Keratinocyte (primary cell): Measurements from ENCODE around the gene FLT3. TPM values are rescaled to one million over a fixed set of nuclear protein-coding genes. Genes with fewer than 3 reads are reported as not detected.

Experiments
- DNase-seq: peaks from one replicate; pipeline ENCODE4 v3.0.0-alpha.2; 2011; ENCODE audit warnings: low read depth, missing footprints, low spot score
- FAIRE-seq: peaks from 2 replicates; lab custom pipeline; 2011; peaks lifted over from hg19 to GRCh38; lab: Jason Lieb, UNC
- H2AFZ ChIP-seq: 2 replicates; pipeline ENCODE4 v1.6.0; 2012; ENCODE audit warnings: low read length, control low read depth, inconsistent platforms; ENCODE audit not compliant: control insufficient read depth
- H3K27ac ChIP-seq: 2 replicates; pipeline ENCODE4 v1.5.1; 2011; ENCODE audit warnings: low read length; ENCODE audit not compliant: control insufficient read depth, insufficient read depth
- H3K27me3 ChIP-seq: 3 replicates; pipeline ENCODE4 v1.6.0; 2011; ENCODE audit warnings: low read length; ENCODE audit not compliant: control insufficient read depth, insufficient read depth; ENCODE audit errors: extremely low read depth
- H3K36me3 ChIP-seq, 2 experiments: 2 replicates in 1 of 2; 3 replicates in 1 of 2; pipeline ENCODE4 v1.5.1; 2011; ENCODE audit warnings: low read length in 2 of 2, mild to moderate bottlenecking in 1 of 2; ENCODE audit not compliant: control insufficient read depth in 2 of 2, insufficient read depth in 2 of 2; ENCODE audit errors: extremely low read depth in 1 of 2
- H3K4me1 ChIP-seq: 3 replicates; pipeline ENCODE4 v1.5.1; 2011; ENCODE audit warnings: low read length; ENCODE audit not compliant: control insufficient read depth, insufficient read depth; ENCODE audit errors: extremely low read depth
- H3K4me2 ChIP-seq: 3 replicates; pipeline ENCODE4 v1.6.0; 2011; ENCODE audit warnings: low read depth, low read length; ENCODE audit not compliant: control insufficient read depth, insufficient read depth; ENCODE audit errors: extremely low read depth
- H3K4me3 ChIP-seq, 3 experiments: fragments of 200-600 bp in 1 of 3; sonication (generic) in 1 of 3; 2 replicates in 2 of 3; 3 replicates in 1 of 3; pipeline ENCODE4 v1.5.1; 2011 to 2016; ENCODE audit warnings: low read length in 3 of 3, mild to moderate bottlenecking in 3 of 3, control low read depth in 2 of 3, inconsistent platforms in 1 of 3, low read depth in 1 of 3, mixed read lengths in 1 of 3, mixed run types in 1 of 3, moderate library complexity in 1 of 3; ENCODE audit not compliant: control insufficient read depth in 2 of 3, insufficient read depth in 2 of 3; ENCODE audit errors: extremely low read depth in 1 of 3
- H3K79me2 ChIP-seq: 2 replicates; pipeline ENCODE4 v1.6.0; 2012; ENCODE audit warnings: low read length; ENCODE audit not compliant: control insufficient read depth, insufficient read depth
- H3K9ac ChIP-seq: 3 replicates; pipeline ENCODE4 v1.6.0; 2011; ENCODE audit warnings: low read length; ENCODE audit not compliant: control insufficient read depth, insufficient read depth; ENCODE audit errors: extremely low read depth
- H3K9me1 ChIP-seq: 3 replicates; pipeline ENCODE4 v1.6.0; 2011; ENCODE audit warnings: low read length; ENCODE audit not compliant: control insufficient read depth, insufficient read depth; ENCODE audit errors: extremely low read depth
- H3K9me3 ChIP-seq: 2 replicates; pipeline ENCODE4 v1.5.1; 2012; ENCODE audit warnings: low read depth, low read length; ENCODE audit not compliant: control insufficient read depth
- H4K20me1 ChIP-seq: 3 replicates; pipeline ENCODE4 v1.6.0; 2011; ENCODE audit warnings: low read length; ENCODE audit not compliant: control insufficient read depth, insufficient read depth; ENCODE audit errors: extremely low read depth
- CTCF ChIP-seq, 3 experiments: IDR thresholded peaks in 1 of 3; conservative IDR thresholded peaks in 1 of 3; optimal IDR thresholded peaks in 1 of 3; 2 replicates in 2 of 3; 3 replicates in 1 of 3; pipeline versions ENCODE3 to v1.5.1; 2011; ENCODE audit warnings: low read length in 3 of 3, mild to moderate bottlenecking in 3 of 3, moderate library complexity in 2 of 3, control low read depth in 1 of 3, inconsistent platforms in 1 of 3; ENCODE audit not compliant: insufficient read depth in 2 of 3; ENCODE audit errors: extremely low read depth in 1 of 3
- EZH2 ChIP-seq: IDR thresholded peaks from one replicate; pipeline ENCODE4 v1.6.1; 2012; ENCODE audit warnings: inconsistent platforms, mild to moderate bottlenecking, low read length, moderate library complexity
- dilution Hi-C: fragments of 300-500 bp; cut with MboI; formaldehyde crosslinking; loops from one replicate; pipeline ENCODE4 v1.7.0; 2020; ENCODE audit warnings: low sequenced_read_pairs; ENCODE audit not compliant: extremely low pct_ligation_motif_present
- polyA plus RNA-seq, 5 experiments: library from polyadenylated mRNA; depleted of rRNA in 3 of 5; stranded (reverse) in 3 of 5; stranded (forward) in 1 of 5; unstranded in 1 of 5; fragments of >200 nt; gene quantifications; 1 replicate in 1 of 5; 2 replicates in 3 of 5; 3 replicates in 1 of 5; pipeline versions ENCODE4 v1.2.1 to v1.2.3, GENCODE V29; 2011 to 2012; ENCODE audit warnings: missing spikeins in 2 of 5, low read depth in 1 of 5, low replicate concordance in 1 of 5

The FLT3 gene
- polyA plus RNA-seq, 1 donor (not counting 4 experiments of a cell fraction or from before 2014, with no cell fraction given) = not detected

- Histone ChIP-seq H3K4me3 (no peak overlapping the region), H4K20me1 (no peaks in the 10 kb centered on the region), H3K9ac (no peak overlapping the region), H3K79me2 (no peaks in the 10 kb centered on the region), H3K4me2 (no peak overlapping the region), H3K36me3 (no peaks in the 10 kb centered on the region), H3K4me1 (peaks cover 2% of the 10 kb centered on the region), H3K27me3 (peaks cover 100% of the 10 kb centered on the region), H3K9me3 (no peaks in the 10 kb centered on the region), H3K27ac (no peak overlapping the region), H3K9me1 (no peaks in the 10 kb centered on the region), H2AFZ (no peak overlapping the region)
- TF ChIP-seq EZH2 (no peak), CTCF (optimal IDR thresholded peaks at IDR 0.05 in 1 of 3, IDR thresholded peaks at IDR 0.05 in 1 of 3, conservative IDR thresholded peaks at IDR 0.05 in 1 of 3; ENCODE audit: extremely low read depth in 1 of 3, insufficient read depth in 2 of 3, low read length in 3 of 3) (no peak)
- dilution Hi-C loops = loop anchor here (25.0 kb wide), 1 partner anchor 136 kb away; no protein-coding TSS in a partner anchor
- DNase-seq = no peak
- no peak for FAIRE-seq
Observed at GRCh38 chr13:27973291-27973690, 127.1 kb downstream of the FLT3 start.

GRCh38 chr13:27972478-27972820, 127.9 kb downstream of the FLT3 start:
- Histone ChIP-seq H3K9ac (no peak overlapping the region), H3K27ac (no peak overlapping the region), H3K4me2 (no peak overlapping the region), H3K4me1 (peaks cover 2% of the 10 kb centered on the region), H3K9me1 (no peaks in the 10 kb centered on the region), H3K79me2 (no peaks in the 10 kb centered on the region), H3K9me3 (no peaks in the 10 kb centered on the region), H3K36me3 (no peaks in the 10 kb centered on the region), H3K27me3 (peaks cover 100% of the 10 kb centered on the region), H4K20me1 (no peaks in the 10 kb centered on the region), H3K4me3 (no peak overlapping the region), H2AFZ (no peak overlapping the region)
- TF ChIP-seq EZH2 (no peak), CTCF (optimal IDR thresholded peaks at IDR 0.05 in 1 of 3, IDR thresholded peaks at IDR 0.05 in 1 of 3, conservative IDR thresholded peaks at IDR 0.05 in 1 of 3; ENCODE audit: extremely low read depth in 1 of 3, insufficient read depth in 2 of 3, low read length in 3 of 3) (no peak)
- DNase-seq = no peak
- dilution Hi-C loops = loop anchor here (25.0 kb wide), 1 partner anchor 135 kb away; no protein-coding TSS in a partner anchor
- no peak for FAIRE-seq
